PC-3 (cell line): ENCODE data around the gene SMAP1. TPM values are rescaled to one million over a fixed set of nuclear protein-coding genes. Genes with fewer than 3 reads are reported as not detected.
A peak's percentile ranks its signal among the peaks of the same experiment; 100 is the strongest.

Experiments used
- ATAC-seq: fragments of 200-7000 bp; cut with Tn5 transposase; 2 replicates; pipeline ENCODE4 v1.9.1; 2020; ENCODE audit warnings: mild to moderate bottlenecking, moderate library complexity
- BruUV-seq: library from RNA; stranded (reverse); fragments of 400-500 nt; replicated peaks from 2 replicates; lab custom pipeline; 2021; lab: Mats Ljungman, UMichigan
- CTCF ChIA-PET: fragments of 300-600 bp; sonication (Branson Sonifier 250); formaldehyde crosslinking; loops from one replicate; lab custom pipeline; 2022; ENCODE audit warnings: antibody characterized with exemption; lab: Charles Lee
- POLR2A ChIA-PET: fragments of 300-600 bp; sonication (Branson Sonifier 250); formaldehyde crosslinking; loops from one replicate; lab custom pipeline; 2022; ENCODE audit warnings: antibody characterized with exemption; ENCODE audit not compliant: unreplicated experiment; lab: Charles Lee
- DNase-seq: peaks from one replicate; pipeline ENCODE4 v3.0.0-alpha.2; 2015
- H2AFZ ChIP-seq: fragments of 300-600 bp; sonication (generic); 2 replicates; pipeline ENCODE4 v1.6.0; 2016; ENCODE audit warnings: antibody characterized with exemption, low read length
- H3F3A ChIP-seq: fragments of 300-600 bp; sonication (generic); one replicate; pipeline ENCODE4 v1.6.0; 2017; ENCODE audit warnings: antibody characterized with exemption, low read length, control low read depth, mild to moderate bottlenecking; ENCODE audit not compliant: unreplicated experiment
- H3K27ac ChIP-seq: fragments of 300-600 bp; sonication (generic); 2 replicates; pipeline ENCODE4 v1.5.1; 2016; ENCODE audit warnings: mild to moderate bottlenecking, low read length
- H3K27me3 ChIP-seq: fragments of 300-600 bp; sonication (generic); 2 replicates; pipeline ENCODE4 v1.6.1; 2016; ENCODE audit warnings: low read length, mixed read lengths
- H3K36me3 ChIP-seq: fragments of 300-600 bp; sonication (generic); 2 replicates; pipeline ENCODE4 v1.6.1; 2016; ENCODE audit warnings: low read depth, mixed run types, low read length, mixed read lengths
- H3K4me1 ChIP-seq: fragments of 300-600 bp; sonication (generic); 2 replicates; pipeline ENCODE4 v1.5.1; 2016; ENCODE audit warnings: low read length; ENCODE audit not compliant: insufficient read depth
- H3K4me2 ChIP-seq: fragments of 300-600 bp; sonication (generic); 2 replicates; pipeline ENCODE4 v1.6.0; 2016; ENCODE audit warnings: low read length
- H3K4me3 ChIP-seq: fragments of 300-600 bp; sonication (generic); 2 replicates; pipeline ENCODE4 v1.5.1; 2016; ENCODE audit warnings: mild to moderate bottlenecking, low read length, mixed read lengths
- H3K79me2 ChIP-seq: fragments of 300-600 bp; sonication (generic); 2 replicates; pipeline ENCODE4 v1.6.1; 2017; ENCODE audit warnings: low read length, mixed read lengths
- H3K9ac ChIP-seq: fragments of 300-600 bp; sonication (generic); 2 replicates; pipeline ENCODE4 v1.6.0; 2016; ENCODE audit warnings: mild to moderate bottlenecking, low read length
- H3K9me2 ChIP-seq: fragments of 300-600 bp; sonication (generic); replicated peaks from 2 replicates; pipeline ENCODE4 v1.6.1; 2016; ENCODE audit warnings: mixed run types, low read length, mixed read lengths
- H3K9me3 ChIP-seq: fragments of 300-600 bp; sonication (generic); 2 replicates; pipeline ENCODE4 v1.6.1; 2016; ENCODE audit warnings: low read length, mixed read lengths
- H4K20me1 ChIP-seq: fragments of 300-600 bp; sonication (generic); 2 replicates; pipeline ENCODE4 v1.6.1; 2016; ENCODE audit warnings: low read length, mixed read lengths
- EZH2 ChIP-seq: fragments of 300-600 bp; sonication (generic); IDR thresholded peaks from one replicate; pipeline ENCODE4 v1.6.1; 2017; ENCODE audit warnings: antibody characterized with exemption, mild to moderate bottlenecking, low read length; ENCODE audit not compliant: unreplicated experiment
- EZH2phosphoT487 ChIP-seq: fragments of 300-600 bp; sonication (generic); IDR thresholded peaks from 2 replicates; pipeline ENCODE4 v1.6.1; 2018; ENCODE audit warnings: mild to moderate bottlenecking, antibody characterized with exemption, low read length, borderline replicate concordance
- intact Hi-C: fragments of 100-400 bp; cut with micrococcal nuclease; formaldehyde crosslinking; loops from 2 replicates; pipeline ENCODE4 v1.9.0; 2023
- total RNA-seq: library from RNA; depleted of rRNA; stranded (reverse); fragments of >200 nt; gene quantifications from 2 replicates; pipeline ENCODE4 v1.2.3, GENCODE V29; 2014
- TF ChIP-seq, protein P1 (sequence below): fragments of 300-600 bp; sonication (generic); conservative IDR thresholded peaks from 2 replicates; pipeline ENCODE4 v1.5.1; 2017; ENCODE audit warnings: antibody characterized with exemption, low read depth, mild to moderate bottlenecking, low read length

SMAP1 gene
- total RNA-seq, 1 experiment from 2014 or later: 15.7 TPM

DNA sequence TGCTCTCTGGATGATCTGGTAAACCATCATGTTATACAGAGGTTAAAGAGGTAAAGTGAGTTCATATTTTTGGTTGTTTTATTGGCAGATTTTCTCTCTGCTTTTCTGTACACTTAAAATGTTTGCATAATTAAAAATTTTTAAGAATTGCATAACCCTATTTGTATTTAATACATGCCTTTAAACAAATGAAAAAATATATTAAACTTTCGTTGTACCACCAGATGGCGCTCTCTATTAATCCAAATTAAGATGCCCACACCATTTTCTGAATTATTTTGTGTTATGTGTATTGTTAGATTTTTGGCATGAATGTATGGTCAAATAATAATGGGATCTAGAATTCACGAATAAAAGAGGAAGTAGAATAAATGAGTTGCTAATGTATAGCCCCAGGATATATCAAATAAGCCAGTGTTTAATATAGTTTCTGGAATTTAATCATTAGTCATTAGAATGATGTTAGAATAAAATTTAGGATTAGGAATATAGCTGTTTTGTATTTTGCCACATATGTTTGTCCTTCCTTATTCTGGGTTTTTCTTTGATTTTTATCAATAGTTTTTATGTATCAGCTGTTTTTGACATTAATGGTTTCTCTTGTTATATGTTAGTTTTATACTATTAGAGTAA is 38.9 kb downstream of the SMAP1 start:
- intact Hi-C loops: loop anchor here (1.0 to 2.0 kb wide), 3 partner anchors 178 to 307 kb away; partner anchors contain the start of gene B3GAT2
- Histone ChIP-seq H3K79me2 (no peaks in the 10 kb centered on the region; the same call in 1 of the 2 replicates), H3K9me3 (no peaks in the 10 kb centered on the region), H3F3A (no peaks in the 10 kb centered on the region), H4K20me1 (no peaks in the 10 kb centered on the region), H3K36me3 (no peaks in the 10 kb centered on the region), H3K27ac (no peak overlapping the region), H2AFZ (no peak overlapping the region), H3K9ac (no peak overlapping the region), H3K9me2 (no peaks in the 10 kb centered on the region), H3K4me3 (no peak overlapping the region), H3K4me2 (no peak overlapping the region), H3K4me1 (no peaks in the 10 kb centered on the region; the same call in 1 of the 2 replicates), H3K27me3 (no peaks in the 10 kb centered on the region)
- no TSS peak for BruUV-seq
- CTCF ChIA-PET: no interaction called here
- no peak for TF ChIP-seq EZH2
- TF ChIP-seq, protein P1, sequence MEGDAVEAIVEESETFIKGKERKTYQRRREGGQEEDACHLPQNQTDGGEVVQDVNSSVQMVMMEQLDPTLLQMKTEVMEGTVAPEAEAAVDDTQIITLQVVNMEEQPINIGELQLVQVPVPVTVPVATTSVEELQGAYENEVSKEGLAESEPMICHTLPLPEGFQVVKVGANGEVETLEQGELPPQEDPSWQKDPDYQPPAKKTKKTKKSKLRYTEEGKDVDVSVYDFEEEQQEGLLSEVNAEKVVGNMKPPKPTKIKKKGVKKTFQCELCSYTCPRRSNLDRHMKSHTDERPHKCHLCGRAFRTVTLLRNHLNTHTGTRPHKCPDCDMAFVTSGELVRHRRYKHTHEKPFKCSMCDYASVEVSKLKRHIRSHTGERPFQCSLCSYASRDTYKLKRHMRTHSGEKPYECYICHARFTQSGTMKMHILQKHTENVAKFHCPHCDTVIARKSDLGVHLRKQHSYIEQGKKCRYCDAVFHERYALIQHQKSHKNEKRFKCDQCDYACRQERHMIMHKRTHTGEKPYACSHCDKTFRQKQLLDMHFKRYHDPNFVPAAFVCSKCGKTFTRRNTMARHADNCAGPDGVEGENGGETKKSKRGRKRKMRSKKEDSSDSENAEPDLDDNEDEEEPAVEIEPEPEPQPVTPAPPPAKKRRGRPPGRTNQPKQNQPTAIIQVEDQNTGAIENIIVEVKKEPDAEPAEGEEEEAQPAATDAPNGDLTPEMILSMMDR: peak; percentile 73
- DNase-seq (peak; percentile 71), ATAC-seq (no peak; the same call in 1 of the 2 replicates)
- POLR2A ChIA-PET: no interaction called here

DNA sequence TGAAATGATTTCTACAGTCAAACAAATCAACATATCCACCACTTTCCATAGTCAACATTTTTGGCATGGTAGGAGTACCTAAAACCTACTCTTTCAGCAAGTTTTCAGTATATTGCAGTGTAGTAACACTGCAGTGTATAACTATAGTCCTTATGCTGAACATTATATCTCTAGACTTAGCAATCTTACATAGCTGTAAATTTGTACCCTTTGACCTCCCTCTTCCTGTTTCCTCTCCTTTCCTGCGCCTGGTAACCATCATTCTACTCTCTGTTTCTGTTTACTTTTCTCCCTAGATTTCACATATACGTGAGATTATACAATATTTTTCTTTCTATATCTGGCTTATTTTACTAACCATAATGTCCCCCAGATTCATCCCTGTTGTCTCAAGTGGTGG is 40.2 kb downstream of the SMAP1 start:
- TF ChIP-seq EZH2 (no peak), EZH2phosphoT487 (no peak)
- TF ChIP-seq, protein P1: no peak
- no peaks in the 10 kb centered on the region for H3F3A ChIP-seq
- ChIA-PET CTCF (interaction anchor here (0.7 kb wide), 1 partner anchor 248 kb away, joined by 3 read pairs; no protein-coding TSS in a partner anchor), POLR2A (no interaction called here)
- H3K9me2 ChIP-seq: no peaks in the 10 kb centered on the region
- no TSS peak for BruUV-seq
- H2AFZ ChIP-seq: no peak overlapping the region
- H3K36me3 ChIP-seq: no peaks in the 10 kb centered on the region
- no peaks in the 10 kb centered on the region; the same call in 1 of the 2 replicates for H3K4me1 ChIP-seq
- DNase-seq (no peak), ATAC-seq (no peak)
- no peak overlapping the region for H3K27ac ChIP-seq
- intact Hi-C loops: loop anchor here (2.0 kb wide), 1 partner anchor 249 kb away; the partner anchor contains the start of gene B3GAT2
- no peak overlapping the region for H3K4me2 ChIP-seq
- H3K9me3 ChIP-seq: no peaks in the 10 kb centered on the region
- H3K79me2 ChIP-seq: peaks cover 5% of the 10 kb centered on the region
- H3K9ac ChIP-seq: no peak overlapping the region
- H3K4me3 ChIP-seq: no peak overlapping the region
- no peaks in the 10 kb centered on the region for H4K20me1 ChIP-seq
- H3K27me3 ChIP-seq: no peaks in the 10 kb centered on the region

DNA sequence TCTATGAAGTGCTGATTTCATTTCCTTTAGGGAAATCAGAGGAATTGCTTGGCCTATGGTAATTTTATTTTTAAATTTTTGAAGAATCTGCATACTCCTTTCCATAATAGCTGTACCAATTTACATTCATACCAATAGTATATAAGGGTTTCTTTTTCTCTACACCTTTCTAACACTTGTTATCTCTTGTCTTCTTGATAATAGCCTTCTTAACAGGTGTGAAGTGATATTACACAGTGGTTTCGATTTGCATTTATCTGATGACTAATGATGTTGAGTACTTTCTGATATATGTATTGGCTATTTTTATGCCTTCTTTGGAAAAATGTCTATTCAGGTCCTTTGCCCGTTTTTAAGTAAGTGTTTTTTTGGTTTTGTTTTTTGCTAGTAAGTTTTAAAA is 40.8 kb downstream of the SMAP1 start:
- H3K9ac ChIP-seq: no peak overlapping the region
- H3K4me1 ChIP-seq: no peaks in the 10 kb centered on the region; the same call in 1 of the 2 replicates
- H3K4me2 ChIP-seq: no peak overlapping the region
- intact Hi-C loops: no loop called here
- no peak for DNase-seq
- no peaks in the 10 kb centered on the region for H3F3A ChIP-seq
- TF ChIP-seq, protein P1: no peak
- TF ChIP-seq EZH2 (no peak), EZH2phosphoT487 (no peak)
- peaks cover 7% of the 10 kb centered on the region for H3K79me2 ChIP-seq
- no peaks in the 10 kb centered on the region for H3K36me3 ChIP-seq
- no TSS peak for BruUV-seq
- ChIA-PET POLR2A (no interaction called here), CTCF (no interaction called here)
- no peaks in the 10 kb centered on the region for H3K9me3 ChIP-seq
- no peaks in the 10 kb centered on the region for H3K27me3 ChIP-seq
- no peak for ATAC-seq
- H3K27ac ChIP-seq: no peak overlapping the region
- no peaks in the 10 kb centered on the region for H4K20me1 ChIP-seq
- no peaks in the 10 kb centered on the region for H3K9me2 ChIP-seq
- H3K4me3 ChIP-seq: no peak overlapping the region
- H2AFZ ChIP-seq: no peak overlapping the region
